ENCODE results near the gene SLC39A11. TPM values are rescaled to one million over a fixed set of nuclear protein-coding genes. Genes with fewer than 3 reads are reported as not detected.

SLC39A11 gene
- total RNA-seq, 4 donors from 2014 or later: 55.1 to 123 (median 97.0) TPM

GRCh38 chr17:72838581-72838980, 253.9 kb downstream of the SLC39A11 start:
- Histone ChIP-seq H3K27ac (no peak overlapping the region), H3K4me3 (replicated peaks in 1 of 3) (no peak overlapping the region), H3K4me1 (no peaks in the 10 kb centered on the region), H3K9me3 (no peaks in the 10 kb centered on the region), H3K27me3 (no peaks in the 10 kb centered on the region), H3K36me3 (no peaks in the 10 kb centered on the region)
- no peak for DNase-seq
- intact Hi-C loops (cut with DNase I): no loop called here
- WGBS, 2 donors: 76 to 88% methylated on average over 5 of the region's 5 CpGs
- TF ChIP-seq CTCF (IDR thresholded peaks at IDR 0.05) (no peak), POLR2A (IDR thresholded peaks at IDR 0.05) (no peak)

- Histone ChIP-seq H3K36me3 (no peaks in the 10 kb centered on the region), H3K27ac (no peak overlapping the region), H3K4me1 (no peaks in the 10 kb centered on the region), H3K27me3 (no peaks in the 10 kb centered on the region), H3K9me3 (no peaks in the 10 kb centered on the region), H3K4me3 (replicated peaks in 1 of 3) (no peak overlapping the region)
- no peak for DNase-seq
- 89 to 92% methylated on average over 5 of the region's 5 CpGs for WGBS, 2 donors
- TF ChIP-seq POLR2A (IDR thresholded peaks at IDR 0.05) (no peak), CTCF (IDR thresholded peaks at IDR 0.05) (no peak)
- intact Hi-C loops (cut with DNase I): no loop called here
These were observed 254.4 kb downstream of the SLC39A11 start for GRCh38 chr17:72838068-72838467.

DNA sequence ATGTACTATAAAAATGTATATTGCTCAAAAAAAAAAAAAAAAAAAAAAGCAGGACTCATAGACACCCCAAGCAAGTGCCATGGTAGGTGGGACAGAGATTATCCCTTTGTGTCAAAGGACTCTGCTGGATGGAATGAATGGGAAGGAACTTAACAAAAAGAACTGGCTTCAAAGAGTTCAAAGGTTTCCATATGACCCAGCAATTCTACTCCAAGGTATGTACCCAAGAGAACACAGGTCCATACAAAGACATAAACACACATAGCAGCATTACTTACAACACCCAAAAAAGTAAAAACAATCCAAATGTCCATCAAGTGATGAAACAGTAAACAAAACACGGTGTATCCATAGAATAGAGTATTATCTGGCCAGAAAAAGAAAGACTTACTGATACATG, 255.2 kb downstream of the SLC39A11 start:
- H3K36me3 ChIP-seq: no peaks in the 10 kb centered on the region
- 71 to 79% methylated on average over 1 of the region's 1 CpG for WGBS, 2 donors
- H3K4me3 ChIP-seq (replicated peaks in 1 of 3): no peak overlapping the region
- H3K27me3 ChIP-seq: no peaks in the 10 kb centered on the region
- H3K27ac ChIP-seq: no peak overlapping the region
- intact Hi-C loops (cut with DNase I): no loop called here
- no peaks in the 10 kb centered on the region for H3K4me1 ChIP-seq
- no peaks in the 10 kb centered on the region for H3K9me3 ChIP-seq
- DNase-seq: no peak
- no peak for TF ChIP-seq CTCF (IDR thresholded peaks at IDR 0.05)
- TF ChIP-seq POLR2A (IDR thresholded peaks at IDR 0.05): no peak

- H3K9me3 ChIP-seq: no peaks in the 10 kb centered on the region
- no peaks in the 10 kb centered on the region for H3K4me1 ChIP-seq
- H3K27ac ChIP-seq: no peak overlapping the region
- intact Hi-C loops (cut with DNase I): no loop called here
- no peaks in the 10 kb centered on the region for H3K27me3 ChIP-seq
- DNase-seq: no peak
- TF ChIP-seq CTCF (IDR thresholded peaks at IDR 0.05): no peak
- no peak for TF ChIP-seq POLR2A (IDR thresholded peaks at IDR 0.05)
- no peak overlapping the region for H3K4me3 ChIP-seq (replicated peaks in 1 of 3)
- H3K36me3 ChIP-seq: no peaks in the 10 kb centered on the region
- WGBS, 2 donors: 94 to 97% methylated on average over 4 of the region's 4 CpGs
These were observed 259.2 kb downstream of the SLC39A11 start for GRCh38 chr17:72833128-72833765.

- TF ChIP-seq POLR2A (IDR thresholded peaks at IDR 0.05) (no peak), CTCF (IDR thresholded peaks at IDR 0.05) (no peak)
- no peaks in the 10 kb centered on the region for H3K27me3 ChIP-seq
- H3K4me3 ChIP-seq (replicated peaks in 1 of 3): no peak overlapping the region
- intact Hi-C loops (cut with DNase I): no loop called here
- 91 to 93% methylated on average over 6 of the region's 6 CpGs for WGBS, 2 donors
- no peak for DNase-seq
- H3K27ac ChIP-seq: no peak overlapping the region
- no peaks in the 10 kb centered on the region for H3K4me1 ChIP-seq
- no peaks in the 10 kb centered on the region for H3K9me3 ChIP-seq
- no peaks in the 10 kb centered on the region for H3K36me3 ChIP-seq
These were observed 260.2 kb downstream of the SLC39A11 start for GRCh38 chr17:72832306-72832705.

All from thyroid gland (tissue), 4 donors.